Endothelial cell of umbilical vein (primary cell): Measurements from ENCODE around the gene MSL3B.
"Not testable (repeated sequence)": the region's sequence is repeated elsewhere in the genome, so short reads cannot be mapped to it uniquely, and the experiment has no call there.

ENCODE experiments used
- BruUV-seq: library from RNA; stranded (reverse); fragments of 400-500 nt; replicated peaks from 2 replicates; lab custom pipeline; 2021; lab: Mats Ljungman, UMichigan
- CTCF ChIA-PET: fragments of 300-600, 350-600 bp; sonication (Branson Sonifier 250); formaldehyde crosslinking; loops from one replicate; lab custom pipeline; 2021; ENCODE audit warnings: antibody characterized with exemption, inconsistent platforms; lab: Charles Lee
- POLR2A ChIA-PET: fragments of 300-600, 350-600 bp; sonication (Branson Sonifier 250); formaldehyde crosslinking; loops from one replicate; lab custom pipeline; 2021; ENCODE audit warnings: antibody characterized with exemption, inconsistent platforms; lab: Charles Lee
- DNase-seq: peaks from one replicate; pipeline ENCODE4 v3.0.0-alpha.2; 2011; ENCODE audit warnings: low read depth, low spot score
- FAIRE-seq: peaks from 2 replicates; lab custom pipeline; 2011; peaks lifted over from hg19 to GRCh38; lab: Jason Lieb, UNC
- H2AFZ ChIP-seq: 2 replicates; pipeline ENCODE4 v1.6.0; 2012; ENCODE audit warnings: low read depth, low read length, control low read depth, inconsistent platforms
- H3K27ac ChIP-seq: 2 replicates; pipeline ENCODE4 v1.5.1; 2011; ENCODE audit warnings: low read depth, mild to moderate bottlenecking, control low read depth, low read length, moderate library complexity; ENCODE audit not compliant: insufficient read depth
- H3K27me3 ChIP-seq, 2 experiments: 2 replicates each; pipeline versions ENCODE4 v1.6.0 to v1.6.1; 2011; ENCODE audit warnings: low read length in 2 of 2, mixed read lengths in 1 of 2; ENCODE audit not compliant: control insufficient read depth in 2 of 2, insufficient read depth in 2 of 2
- H3K36me3 ChIP-seq, 2 experiments: 2 replicates in 1 of 2; 3 replicates in 1 of 2; pipeline ENCODE4 v1.5.1; 2011; ENCODE audit warnings: low read length in 2 of 2, mild to moderate bottlenecking in 1 of 2, moderate library complexity in 1 of 2; ENCODE audit not compliant: control insufficient read depth in 2 of 2, insufficient read depth in 2 of 2; ENCODE audit errors: extremely low read depth in 1 of 2
- H3K4me1 ChIP-seq: 3 replicates; pipeline ENCODE4 v1.5.1; 2011; ENCODE audit warnings: mild to moderate bottlenecking, low read length; ENCODE audit not compliant: control insufficient read depth, insufficient read depth; ENCODE audit errors: extremely low read depth
- H3K4me2 ChIP-seq: 2 replicates; pipeline ENCODE4 v1.6.1; 2011; ENCODE audit warnings: low read length, control low read depth, mixed read lengths; ENCODE audit not compliant: insufficient read depth
- H3K4me3 ChIP-seq, 3 experiments: fragments of 200-600 bp in 1 of 3; sonication (generic), shearing (Covaris generic) in 1 of 3; replicated peaks in 1 of 3; 2 replicates each; pipeline ENCODE4 v1.5.1; 2011 to 2016; ENCODE audit warnings: control low read depth in 3 of 3, low read length in 3 of 3, mild to moderate bottlenecking in 2 of 3, inconsistent platforms in 1 of 3, low read depth in 1 of 3, moderate library complexity in 1 of 3; ENCODE audit not compliant: insufficient read depth in 1 of 3
- H3K79me2 ChIP-seq: 2 replicates; pipeline ENCODE4 v1.6.0; 2012; ENCODE audit warnings: low read length, inconsistent platforms; ENCODE audit not compliant: control insufficient read depth, insufficient read depth
- H3K9ac ChIP-seq: replicated peaks from 2 replicates; pipeline ENCODE3; 2011; ENCODE audit warnings: low read length, control low read depth; ENCODE audit not compliant: insufficient read depth; ENCODE audit errors: extremely low read depth
- H3K9me1 ChIP-seq: replicated peaks from 3 replicates; pipeline ENCODE4 v1.6.0; 2011; ENCODE audit warnings: mild to moderate bottlenecking, low read length; ENCODE audit not compliant: control insufficient read depth, insufficient read depth; ENCODE audit errors: extremely low read depth
- H3K9me3 ChIP-seq: replicated peaks from 2 replicates; pipeline ENCODE4 v1.5.1; 2012; ENCODE audit warnings: low read length, inconsistent platforms; ENCODE audit not compliant: control insufficient read depth, insufficient read depth
- H4K20me1 ChIP-seq: replicated peaks from 2 replicates; pipeline ENCODE3; 2011; ENCODE audit warnings: mild to moderate bottlenecking, low read length; ENCODE audit not compliant: control insufficient read depth, insufficient read depth; ENCODE audit errors: extremely low read depth
- CTCF ChIP-seq, 2 donors: IDR thresholded peaks; 1 replicate in 1 of 2; 2 replicates in 1 of 2; pipeline ENCODE4 v1.5.1; 2011; ENCODE audit warnings: low read length in 2 of 2, mild to moderate bottlenecking in 2 of 2, moderate library complexity in 2 of 2, control low read depth in 1 of 2, inconsistent platforms in 1 of 2, low read depth in 1 of 2; ENCODE audit not compliant: insufficient read depth in 1 of 2; ENCODE audit errors: extremely low read depth in 1 of 2
- EZH2 ChIP-seq: IDR thresholded peaks from 2 replicates; pipeline ENCODE4 v1.6.1; 2012; ENCODE audit warnings: borderline replicate concordance, low read depth, mild to moderate bottlenecking, moderate library complexity, low read length, inconsistent platforms; ENCODE audit not compliant: severe bottlenecking
- FOS ChIP-seq: IDR thresholded peaks from 2 replicates; pipeline ENCODE4 v1.6.1; 2011; ENCODE audit warnings: mild to moderate bottlenecking, low read length, moderate library complexity, borderline replicate concordance; ENCODE audit not compliant: insufficient read depth
- GATA2 ChIP-seq: IDR thresholded peaks from 2 replicates; pipeline ENCODE4 v1.7.0; 2011; ENCODE audit warnings: low read depth, mild to moderate bottlenecking, moderate library complexity, mixed read lengths, low read length; ENCODE audit not compliant: insufficient read length, insufficient read depth
- JUN ChIP-seq: IDR thresholded peaks from 2 replicates; pipeline ENCODE4 v1.6.1; 2011; ENCODE audit warnings: borderline replicate concordance, low read depth; ENCODE audit not compliant: insufficient read length, insufficient read depth
- MAX ChIP-seq: IDR thresholded peaks from 2 replicates; pipeline ENCODE4 v1.6.1; 2011; ENCODE audit not compliant: insufficient read depth, insufficient read length
- MYC ChIP-seq: IDR thresholded peaks from one replicate; pipeline ENCODE4 v1.6.1; 2011; ENCODE audit warnings: mild to moderate bottlenecking, low read depth, low read length
- POLR2A ChIP-seq: IDR thresholded peaks from 2 replicates; pipeline ENCODE4 v1.6.1; 2012; ENCODE audit warnings: low read depth, mild to moderate bottlenecking, control low read depth, low read length
- POLR2AphosphoS5 ChIP-seq: IDR thresholded peaks from 2 replicates; pipeline ENCODE4 v1.6.1; 2012; ENCODE audit warnings: low read depth, mild to moderate bottlenecking, control low read depth, low read length, moderate library complexity; ENCODE audit not compliant: insufficient read depth
- dilution Hi-C: fragments of 300-500 bp; cut with MboI; formaldehyde crosslinking; loops from one replicate; pipeline ENCODE4 v1.15.0; 2019; ENCODE audit warnings: low sequenced_read_pairs; ENCODE audit not compliant: extremely low pct_ligation_motif_present
- intact Hi-C: fragments of 100-400 bp; cut with micrococcal nuclease; formaldehyde crosslinking; loops from one replicate; pipeline ENCODE4 v1.10.0; 2022

The MSL3B gene

GRCh38 chr2:233901884-233902283 is 33.7 kb upstream of the MSL3B start:
- no peaks in the 10 kb centered on the region for H3K9me3 ChIP-seq
- intact Hi-C loops: no loop called here
- BruUV-seq: no TSS peak
- H3K4me3 ChIP-seq: no peak overlapping the region
- no peaks in the 10 kb centered on the region for H3K36me3 ChIP-seq
- no peak overlapping the region for H3K9ac ChIP-seq
- CTCF ChIA-PET: no interaction called here
- POLR2A ChIA-PET: no interaction called here
- H3K4me2 ChIP-seq: no peak overlapping the region
- H4K20me1 ChIP-seq: no peaks in the 10 kb centered on the region
- dilution Hi-C loops: no loop called here
- H3K9me1 ChIP-seq: no peaks in the 10 kb centered on the region
- H3K4me1 ChIP-seq: no peaks in the 10 kb centered on the region
- peaks cover 2 to 4% of the 10 kb centered on the region in 2 experiments for H3K27me3 ChIP-seq
- H3K27ac ChIP-seq: no peak overlapping the region
- TF ChIP-seq JUN (no peak), EZH2 (no peak), POLR2A (no peak), MAX (no peak)
- no peak overlapping the region for H2AFZ ChIP-seq
- no peak for FAIRE-seq
- no peaks in the 10 kb centered on the region for H3K79me2 ChIP-seq
- no peak for DNase-seq

GRCh38 chr2:233901367-233901766 is 33.2 kb upstream of the MSL3B start:
- H3K4me3 ChIP-seq: no peak overlapping the region
- no peaks in the 10 kb centered on the region for H4K20me1 ChIP-seq
- no peak overlapping the region for H3K9ac ChIP-seq
- H3K4me1 ChIP-seq: no peaks in the 10 kb centered on the region
- no peaks in the 10 kb centered on the region for H3K79me2 ChIP-seq
- peaks cover 2 to 4% of the 10 kb centered on the region in 2 experiments for H3K27me3 ChIP-seq
- H3K4me2 ChIP-seq: no peak overlapping the region
- H3K9me3 ChIP-seq: no peaks in the 10 kb centered on the region
- FAIRE-seq (no peak), DNase-seq (no peak)
- H3K9me1 ChIP-seq: no peaks in the 10 kb centered on the region
- no TSS peak for BruUV-seq
- H2AFZ ChIP-seq: no peak overlapping the region
- no peak overlapping the region for H3K27ac ChIP-seq
- POLR2A ChIA-PET: no interaction called here
- CTCF ChIA-PET: no interaction called here
- intact Hi-C loops: no loop called here
- dilution Hi-C loops: no loop called here
- TF ChIP-seq EZH2 (no peak), MYC (no peak), FOS (no peak), GATA2 (no peak), JUN (no peak), MAX (no peak), POLR2AphosphoS5 (no peak), CTCF (IDR thresholded peaks at IDR 0.05; ENCODE audit: extremely low read depth in 1 of 2, insufficient read depth in 1 of 2, low read depth in 1 of 2, low read length in 2 of 2) (no peak), POLR2A (no peak)
- H3K36me3 ChIP-seq: no peaks in the 10 kb centered on the region

- CTCF ChIA-PET, FAIRE-seq: not testable (repeated sequence)
Observed at GRCh38 chr2:233896253-233896652, 28.1 kb upstream of the MSL3B start.

More at GRCh38 chr2:233896253-233896652, 28.1 kb upstream of the MSL3B start:
- H3K79me2 ChIP-seq, dilution Hi-C loops, intact Hi-C loops, H3K9me3 ChIP-seq, H3K27me3 ChIP-seq, H4K20me1 ChIP-seq, H2AFZ ChIP-seq, H3K4me3 ChIP-seq, H3K36me3 ChIP-seq, H3K9ac ChIP-seq, BruUV-seq, H3K9me1 ChIP-seq, H3K4me1 ChIP-seq, H3K27ac ChIP-seq, POLR2A ChIA-PET, DNase-seq, H3K4me2 ChIP-seq: not testable (repeated sequence)
